ENCODE data around the gene RHOXF2B. TPM values are rescaled to one million over a fixed set of nuclear protein-coding genes. Genes with fewer than 3 reads are reported as not detected.
"Not testable (repeated sequence)": the region's sequence is repeated elsewhere in the genome, so short reads cannot be mapped to it uniquely, and the experiment has no call there.

Gene RHOXF2B
- total and polyA plus RNA-seq, 2 donors from 2014 or later: not detected

DNA sequence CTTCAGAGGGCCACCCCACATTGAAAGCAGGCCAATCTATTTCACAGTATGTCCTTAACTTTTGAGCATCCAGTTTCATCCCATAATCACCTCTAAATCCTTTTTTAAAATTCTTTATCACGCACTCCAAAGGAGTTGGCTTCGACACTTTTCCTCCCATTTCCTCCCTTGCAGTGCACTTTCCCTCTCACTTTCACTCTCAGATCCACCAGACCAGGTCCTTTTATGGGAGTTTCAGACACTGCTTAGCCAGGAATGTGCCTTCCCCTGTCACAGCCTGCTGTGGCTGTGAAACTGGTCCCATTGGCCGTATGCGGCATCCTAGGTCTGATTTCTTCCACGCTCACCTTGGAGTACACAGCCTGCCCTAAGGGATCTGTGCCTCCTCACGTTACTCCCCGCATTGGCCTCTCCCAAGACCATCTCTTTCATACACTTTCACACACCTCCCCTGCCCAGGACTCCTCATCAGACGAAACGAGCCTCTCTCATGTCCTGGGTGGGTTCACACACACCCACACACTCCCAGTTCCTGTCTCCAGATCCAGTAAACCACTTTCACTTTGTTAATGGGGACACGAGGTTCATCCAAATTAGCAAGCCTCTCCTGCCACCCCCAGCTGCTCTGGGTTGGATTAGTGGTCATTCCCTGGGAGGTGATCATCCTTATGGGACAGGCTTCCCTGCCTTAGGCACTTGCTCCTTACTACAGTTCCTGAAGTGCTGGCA lies 10.0 kb upstream of the RHOXF2B start:
- no peak for FAIRE-seq

DNA sequence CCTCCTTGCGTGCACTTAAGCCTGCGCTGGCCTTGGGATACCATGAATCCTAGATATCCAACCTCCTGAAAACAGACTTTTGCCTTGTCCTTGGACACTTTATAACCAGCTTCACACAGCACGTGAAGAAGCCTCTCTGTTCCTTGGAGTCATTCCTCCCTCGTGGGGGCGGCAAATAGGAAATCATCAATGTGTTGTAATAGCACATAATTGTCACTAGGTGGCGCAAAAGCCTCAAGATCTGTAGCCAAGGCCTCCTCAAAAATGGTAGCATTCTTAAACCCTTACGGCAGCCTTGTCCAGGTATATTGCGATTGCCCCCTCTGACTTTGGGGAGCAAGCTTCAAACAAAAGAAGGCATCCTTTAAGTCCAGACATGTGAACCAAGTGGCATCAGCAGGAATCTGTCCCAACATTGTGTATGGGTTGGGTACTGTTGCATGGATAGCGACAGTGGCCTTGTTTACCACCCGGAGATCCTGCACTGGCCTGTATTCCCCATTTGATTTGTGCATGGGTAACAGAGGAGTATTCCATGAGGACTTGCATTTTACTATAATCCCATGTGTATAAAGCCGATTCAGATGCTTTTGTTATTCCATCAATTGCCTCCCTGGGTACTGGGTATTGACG lies 8.2 kb upstream of the RHOXF2B start:
- intact Hi-C loops (cut with DNase I); H3K4me1 ChIP-seq (ENCODE audit: control insufficient read depth in 2 of 3, insufficient read depth in 2 of 3, low read depth in 1 of 3, low read length in 3 of 3); H3K9ac ChIP-seq (ENCODE audit: low read length in 3 of 3); DNase-seq; H3K36me3 ChIP-seq (ENCODE audit: control insufficient read depth in 2 of 3, insufficient read depth in 3 of 3, low read length in 3 of 3); H3K4me3 ChIP-seq (ENCODE audit: low read length in 3 of 3); H3K27me3 ChIP-seq (ENCODE audit: control insufficient read depth, insufficient read depth, low read length); H3K9me3 ChIP-seq (ENCODE audit: control insufficient read depth in 2 of 3, insufficient read depth in 1 of 3, low read length in 3 of 3); H3K27ac ChIP-seq (ENCODE audit: low read depth in 2 of 2, low read length in 2 of 2): not testable (repeated sequence)
- FAIRE-seq: peak; percentile 99

More for the DNA sequence above, 10.0 kb upstream of the RHOXF2B start:
- TF ChIP-seq, protein P1, sequence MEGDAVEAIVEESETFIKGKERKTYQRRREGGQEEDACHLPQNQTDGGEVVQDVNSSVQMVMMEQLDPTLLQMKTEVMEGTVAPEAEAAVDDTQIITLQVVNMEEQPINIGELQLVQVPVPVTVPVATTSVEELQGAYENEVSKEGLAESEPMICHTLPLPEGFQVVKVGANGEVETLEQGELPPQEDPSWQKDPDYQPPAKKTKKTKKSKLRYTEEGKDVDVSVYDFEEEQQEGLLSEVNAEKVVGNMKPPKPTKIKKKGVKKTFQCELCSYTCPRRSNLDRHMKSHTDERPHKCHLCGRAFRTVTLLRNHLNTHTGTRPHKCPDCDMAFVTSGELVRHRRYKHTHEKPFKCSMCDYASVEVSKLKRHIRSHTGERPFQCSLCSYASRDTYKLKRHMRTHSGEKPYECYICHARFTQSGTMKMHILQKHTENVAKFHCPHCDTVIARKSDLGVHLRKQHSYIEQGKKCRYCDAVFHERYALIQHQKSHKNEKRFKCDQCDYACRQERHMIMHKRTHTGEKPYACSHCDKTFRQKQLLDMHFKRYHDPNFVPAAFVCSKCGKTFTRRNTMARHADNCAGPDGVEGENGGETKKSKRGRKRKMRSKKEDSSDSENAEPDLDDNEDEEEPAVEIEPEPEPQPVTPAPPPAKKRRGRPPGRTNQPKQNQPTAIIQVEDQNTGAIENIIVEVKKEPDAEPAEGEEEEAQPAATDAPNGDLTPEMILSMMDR (IDR thresholded peaks at IDR 0.05; ENCODE audit: borderline replicate concordance, extremely low read depth, insufficient read depth): no peak
- no peak overlapping the region for H3K9ac ChIP-seq (ENCODE audit: low read length in 3 of 3)
- no peaks in the 10 kb centered on the region for H3K27me3 ChIP-seq (ENCODE audit: control insufficient read depth, insufficient read depth, low read length)
- H3K4me3 ChIP-seq (ENCODE audit: low read length in 3 of 3): no peak overlapping the region
- intact Hi-C loops (cut with DNase I): no loop called here
- no peaks in the 10 kb centered on the region for H3K36me3 ChIP-seq (ENCODE audit: control insufficient read depth in 2 of 3, insufficient read depth in 3 of 3, low read length in 3 of 3)
- H3K27ac ChIP-seq (ENCODE audit: low read depth in 2 of 2, low read length in 2 of 2): no peak overlapping the region
- no peaks in the 10 kb centered on the region for H3K9me3 ChIP-seq (ENCODE audit: control insufficient read depth in 2 of 3, insufficient read depth in 1 of 3, low read length in 3 of 3)
- no peaks in the 10 kb centered on the region for H3K4me1 ChIP-seq (ENCODE audit: control insufficient read depth in 2 of 3, insufficient read depth in 2 of 3, low read depth in 1 of 3, low read length in 3 of 3)
- DNase-seq: peak in 2 of 5 donors; percentile 7 to 14

DNA sequence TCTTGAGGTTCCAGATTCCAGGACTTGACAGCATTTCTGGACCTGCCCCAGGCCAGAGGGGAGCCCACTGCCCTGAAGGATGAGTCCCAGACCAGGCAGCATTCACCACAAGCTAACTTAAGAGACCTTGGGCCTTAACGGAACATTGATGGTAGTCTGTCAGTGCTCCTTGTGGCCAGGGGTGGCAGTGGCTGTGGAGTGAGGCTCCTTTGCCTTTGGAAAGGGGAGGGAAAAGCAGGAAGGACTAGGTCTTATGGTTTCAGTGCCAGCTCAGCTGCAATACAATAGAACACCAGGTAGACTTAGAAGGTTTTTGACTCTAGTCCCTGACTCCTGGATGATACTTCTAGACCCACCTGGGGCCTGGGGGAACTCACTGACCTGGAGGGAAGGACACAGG lies 11.3 kb downstream of the RHOXF2B start:
- H3K4me3 ChIP-seq (ENCODE audit: low read length in 3 of 3); FAIRE-seq; intact Hi-C loops (cut with DNase I); H3K27me3 ChIP-seq (ENCODE audit: control insufficient read depth, insufficient read depth, low read length); H3K9ac ChIP-seq (ENCODE audit: low read length in 3 of 3); H3K27ac ChIP-seq (ENCODE audit: low read depth in 2 of 2, low read length in 2 of 2); H3K36me3 ChIP-seq (ENCODE audit: control insufficient read depth in 2 of 3, insufficient read depth in 3 of 3, low read length in 3 of 3); DNase-seq; H3K9me3 ChIP-seq (ENCODE audit: control insufficient read depth in 2 of 3, insufficient read depth in 1 of 3, low read length in 3 of 3); H3K4me1 ChIP-seq (ENCODE audit: control insufficient read depth in 2 of 3, insufficient read depth in 2 of 3, low read depth in 1 of 3, low read length in 3 of 3): not testable (repeated sequence)

DNA sequence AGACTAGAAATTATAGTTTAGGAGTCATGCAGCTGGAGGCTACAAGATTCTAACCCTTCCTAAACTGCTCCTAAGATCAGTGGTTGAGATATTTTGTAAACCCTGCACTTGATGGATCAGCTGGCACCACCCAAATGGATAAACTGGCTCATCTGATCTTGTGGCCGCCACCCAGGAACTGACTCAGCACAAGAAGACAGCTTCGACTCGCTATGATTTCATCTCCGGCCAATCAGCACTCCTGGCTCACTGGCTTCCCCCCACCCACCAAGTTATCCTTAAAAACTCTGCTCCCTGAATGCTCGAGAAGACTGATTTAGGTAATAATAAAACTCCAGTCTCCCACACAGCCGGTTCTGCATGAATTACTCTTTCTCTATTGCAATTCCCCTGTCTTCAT lies 34.8 kb downstream of the RHOXF2B start:
- H3K27ac ChIP-seq (ENCODE audit: low read depth in 2 of 2, low read length in 2 of 2); FAIRE-seq; H3K9me3 ChIP-seq (ENCODE audit: control insufficient read depth in 2 of 3, insufficient read depth in 1 of 3, low read length in 3 of 3); DNase-seq; H3K9ac ChIP-seq (ENCODE audit: low read length in 3 of 3); H3K4me3 ChIP-seq (ENCODE audit: low read length in 3 of 3); H3K4me1 ChIP-seq (ENCODE audit: control insufficient read depth in 2 of 3, insufficient read depth in 2 of 3, low read depth in 1 of 3, low read length in 3 of 3); H3K36me3 ChIP-seq (ENCODE audit: control insufficient read depth in 2 of 3, insufficient read depth in 3 of 3, low read length in 3 of 3); H3K27me3 ChIP-seq (ENCODE audit: control insufficient read depth, insufficient read depth, low read length); intact Hi-C loops (cut with DNase I): not testable (repeated sequence)

DNA sequence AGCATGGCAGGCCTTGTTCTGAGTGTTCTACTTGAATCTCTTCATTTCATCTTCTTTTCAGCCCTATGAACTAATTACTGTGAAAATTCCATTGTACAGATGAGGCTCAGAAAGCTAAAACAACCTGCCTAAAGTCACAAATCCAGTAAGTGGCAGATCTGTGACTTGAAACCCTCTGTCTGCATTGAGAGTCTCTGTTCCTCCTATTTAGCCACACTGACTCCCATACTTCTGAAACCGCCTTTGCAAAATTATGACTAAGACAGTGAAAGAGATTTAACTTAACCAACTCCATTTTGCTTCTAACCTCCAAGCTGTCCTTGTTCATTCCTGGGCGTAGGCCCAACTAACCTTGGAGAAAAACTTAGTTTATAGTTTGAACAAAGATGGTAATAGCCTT lies 35.2 kb downstream of the RHOXF2B start:
- DNase-seq; H3K36me3 ChIP-seq (ENCODE audit: control insufficient read depth in 2 of 3, insufficient read depth in 3 of 3, low read length in 3 of 3); H3K9me3 ChIP-seq (ENCODE audit: control insufficient read depth in 2 of 3, insufficient read depth in 1 of 3, low read length in 3 of 3); intact Hi-C loops (cut with DNase I); H3K27me3 ChIP-seq (ENCODE audit: control insufficient read depth, insufficient read depth, low read length); H3K9ac ChIP-seq (ENCODE audit: low read length in 3 of 3); H3K27ac ChIP-seq (ENCODE audit: low read depth in 2 of 2, low read length in 2 of 2); H3K4me1 ChIP-seq (ENCODE audit: control insufficient read depth in 2 of 3, insufficient read depth in 2 of 3, low read depth in 1 of 3, low read length in 3 of 3); H3K4me3 ChIP-seq (ENCODE audit: low read length in 3 of 3); FAIRE-seq: not testable (repeated sequence)

DNA sequence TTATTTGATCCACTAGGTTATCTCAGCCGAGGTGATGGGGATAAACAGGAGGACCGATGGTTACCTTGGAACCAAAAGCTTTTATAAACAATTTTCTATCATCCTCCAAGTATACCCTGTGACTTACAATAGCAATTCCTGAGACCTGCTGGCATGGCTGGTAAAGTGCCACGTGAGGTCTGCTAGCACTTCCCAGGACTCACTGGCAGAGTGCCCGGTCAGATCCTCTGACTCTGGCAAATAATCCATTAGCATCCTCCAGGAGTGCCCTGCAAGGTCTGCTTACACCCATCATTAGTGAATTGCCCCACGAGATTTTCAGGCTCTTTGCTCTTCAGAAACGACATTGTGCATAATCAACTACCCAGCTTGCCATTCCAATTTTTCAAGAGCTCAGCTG lies 37.3 kb downstream of the RHOXF2B start:
- DNase-seq: not testable (repeated sequence)

DNA sequence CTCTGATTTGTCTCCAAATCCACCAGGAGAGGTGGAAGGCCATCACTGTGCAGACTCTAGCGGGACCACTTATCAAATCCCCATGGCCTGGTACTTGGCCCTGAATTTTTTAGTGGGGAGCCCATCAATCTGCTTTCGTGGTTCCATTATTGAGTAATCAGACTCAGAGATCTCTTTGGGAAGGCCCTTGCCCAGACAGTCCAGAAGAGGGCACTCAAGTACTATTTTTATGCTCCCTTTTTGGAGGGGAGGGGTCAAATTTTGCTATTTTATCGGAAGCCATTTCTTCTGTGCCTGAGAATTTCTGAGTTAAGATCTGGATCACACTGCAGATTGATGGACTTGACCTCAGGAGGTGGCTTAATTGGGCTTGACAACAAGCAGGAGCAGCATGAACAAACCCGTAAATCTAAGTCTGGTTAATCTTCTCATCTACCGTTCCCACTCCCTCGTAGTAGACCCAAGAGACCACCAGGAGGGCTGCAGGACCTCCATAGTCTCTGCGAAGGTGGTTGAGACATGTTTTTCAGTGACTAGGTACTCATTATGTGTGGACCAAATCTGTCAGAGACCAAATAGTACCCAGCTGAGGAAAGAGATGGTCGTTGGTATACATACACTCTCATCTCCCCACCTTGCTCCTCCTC lies 38.3 kb downstream of the RHOXF2B start:
- H3K4me3 ChIP-seq (ENCODE audit: low read length in 3 of 3); H3K27me3 ChIP-seq (ENCODE audit: control insufficient read depth, insufficient read depth, low read length); H3K4me1 ChIP-seq (ENCODE audit: control insufficient read depth in 2 of 3, insufficient read depth in 2 of 3, low read depth in 1 of 3, low read length in 3 of 3); H3K27ac ChIP-seq (ENCODE audit: low read depth in 2 of 2, low read length in 2 of 2); H3K36me3 ChIP-seq (ENCODE audit: control insufficient read depth in 2 of 3, insufficient read depth in 3 of 3, low read length in 3 of 3); H3K9ac ChIP-seq (ENCODE audit: low read length in 3 of 3); H3K9me3 ChIP-seq (ENCODE audit: control insufficient read depth in 2 of 3, insufficient read depth in 1 of 3, low read length in 3 of 3); FAIRE-seq; DNase-seq; intact Hi-C loops (cut with DNase I): not testable (repeated sequence)

More for the DNA sequence above, 37.3 kb downstream of the RHOXF2B start:
- H3K9me3 ChIP-seq (ENCODE audit: control insufficient read depth in 2 of 3, insufficient read depth in 1 of 3, low read length in 3 of 3); H3K9ac ChIP-seq (ENCODE audit: low read length in 3 of 3); H3K27me3 ChIP-seq (ENCODE audit: control insufficient read depth, insufficient read depth, low read length); H3K27ac ChIP-seq (ENCODE audit: low read depth in 2 of 2, low read length in 2 of 2); FAIRE-seq; intact Hi-C loops (cut with DNase I); H3K36me3 ChIP-seq (ENCODE audit: control insufficient read depth in 2 of 3, insufficient read depth in 3 of 3, low read length in 3 of 3); H3K4me3 ChIP-seq (ENCODE audit: low read length in 3 of 3); H3K4me1 ChIP-seq (ENCODE audit: control insufficient read depth in 2 of 3, insufficient read depth in 2 of 3, low read depth in 1 of 3, low read length in 3 of 3): not testable (repeated sequence)

Data from kidney (tissue), 14 donors.